ENCODE results near the gene RAB37. TPM values are rescaled to one million over a fixed set of nuclear protein-coding genes. Genes with fewer than 3 reads are reported as not detected.

RAB37 gene
- total RNA-seq, 1 experiment from 2014 or later: 2.5 TPM

- Histone ChIP-seq H3K14ac (ENCODE audit: insufficient read depth, low read length) (no peak overlapping the region), H3K23me2 (ENCODE audit: insufficient read length, low read depth, low read length, poor library complexity, severe bottlenecking) (peaks cover 9% of the 10 kb centered on the region), H4K5ac (ENCODE audit: insufficient read length, low read depth, low read length) (no peak overlapping the region), H3K79me2 (ENCODE audit: insufficient read depth, low read length) (peaks cover 9% of the 10 kb centered on the region; the same call in 1 of the 2 replicates), H3K79me1 (ENCODE audit: insufficient read depth, low read depth, low read length, poor library complexity, severe bottlenecking) (peaks cover 2% of the 10 kb centered on the region), H3K9me3 (ENCODE audit: control insufficient read depth, low read depth, low read length) (no peaks in the 10 kb centered on the region), H2AFZ (ENCODE audit: low read length) (no peak overlapping the region), H2BK20ac (ENCODE audit: low read depth, low read length, poor library complexity, severe bottlenecking) (no peak overlapping the region), H3K9ac (ENCODE audit: extremely low read depth, insufficient read length, low read length) (no peak overlapping the region), H3T11ph (ENCODE audit: low read length) (no peak overlapping the region), H2BK15ac (ENCODE audit: low read depth, low read length) (no peak overlapping the region), H3K27ac (ENCODE audit: insufficient read length, low read depth, low read length) (no peak overlapping the region), H4K91ac (ENCODE audit: insufficient read length, low read depth, low read length) (no peak overlapping the region), H2BK5ac (ENCODE audit: insufficient read length, low read length) (no peak overlapping the region), H4K8ac (replicated peaks; ENCODE audit: insufficient read length, low read depth, low read length) (no peak overlapping the region), H2BK12ac (ENCODE audit: insufficient read length, low read depth, low read length) (no peak overlapping the region), H3K23ac (ENCODE audit: insufficient read length, low read depth, low read length) (no peak overlapping the region), H4K20me1 (ENCODE audit: control insufficient read depth, insufficient read depth, insufficient read length) (no peaks in the 10 kb centered on the region), H3K4me1 (ENCODE audit: insufficient read depth, low read length) (peaks cover 11% of the 10 kb centered on the region), H3K4ac (ENCODE audit: low read depth, low read length) (no peak overlapping the region), H3K56ac (ENCODE audit: insufficient read length, low read depth, low read length) (no peak overlapping the region), H3K4me2 (ENCODE audit: insufficient read depth, insufficient read length, low read length) (no peak overlapping the region), H2AK5ac (ENCODE audit: insufficient read length, low read length) (no peak overlapping the region), H3K27me3 (ENCODE audit: insufficient read depth, low read length) (no peaks in the 10 kb centered on the region), H3K18ac (ENCODE audit: insufficient read length, low read depth, low read length) (no peak overlapping the region), H2BK120ac (ENCODE audit: low read depth, low read length, poor library complexity, severe bottlenecking) (no peak overlapping the region)
- no CpG with 5 or more reads among the region's 34 CpGs for WGBS (ENCODE audit: extremely low coverage, insufficient read length, low lambda C conversion rate)
- Mint-ChIP-seq H3K27me3 (ENCODE audit: low read depth) (peaks cover 9% of the 10 kb centered on the region), H3K27ac (no peak overlapping the region), H3K36me3 (ENCODE audit: insufficient read depth in 1 of 3, low read depth in 3 of 3) (peaks cover 12 to 24% (median 17%) of the 10 kb centered on the region in 3 experiments), H3K4me1 (peaks cover 56 to 63% of the 10 kb centered on the region in 2 experiments), H3K9me3 (no peaks in the 10 kb centered on the region), H3K4me3 (peak overlapping the region in 1 of 2 experiments; percentile 53; a peak in 3 of 5 replicates)
- peak; percentile 98 for DNase-seq
- TF ChIP-seq CTCF (conservative IDR thresholded peaks at IDR 0.05): no peak
Observed at GRCh38 chr17:74748279-74748528, 11.1 kb downstream of the RAB37 start.

Measured in H9 (cell line).